Mucosa of gallbladder (tissue), 1 donor: ENCODE data around the gene PPP2R3C. TPM values are rescaled to one million over a fixed set of nuclear protein-coding genes. Genes with fewer than 3 reads are reported as not detected.
"Not testable (repeated sequence)": the region's sequence is repeated elsewhere in the genome, so short reads cannot be mapped to it uniquely, and the experiment has no call there.

Experiments
- DNase-seq: peaks from one replicate; pipeline ENCODE4 v3.0.0-alpha.2; 2020; ENCODE audit warnings: low spot score
- total RNA-seq: library from RNA; stranded (reverse); gene quantifications from one replicate; pipeline ENCODE4 v1.2.1, GENCODE V29; 2021
- donor health status: DM: no; HTN: no; CAD: no.

Gene PPP2R3C
- total RNA-seq, 1 donor from 2014 or later, result 27.3 TPM

- no peak for DNase-seq
These were observed 2.3 kb upstream of the PPP2R3C start for GRCh38 chr14:35124127-35124526.

- no peak for DNase-seq
These were observed 1.6 kb upstream of the PPP2R3C start for GRCh38 chr14:35123388-35123703.

GRCh38 chr14:35122696-35123387 lies 1.1 kb upstream of the PPP2R3C start:
- no peak for DNase-seq

GRCh38 chr14:35121026-35121886 lies 534 bp downstream of the PPP2R3C start:
- DNase-seq, result peak; percentile 13

GRCh38 chr14:35117112-35117511 lies 4.7 kb downstream of the PPP2R3C start:
- DNase-seq, result no peak

GRCh38 chr14:35116242-35116641 lies 5.5 kb downstream of the PPP2R3C start:
- no peak for DNase-seq

GRCh38 chr14:35114036-35114435 lies 7.8 kb downstream of the PPP2R3C start:
- no peak for DNase-seq

- DNase-seq, result no peak
These were observed 8.4 kb downstream of the PPP2R3C start for GRCh38 chr14:35113308-35113950.

GRCh38 chr14:35112641-35113040 lies 9.1 kb downstream of the PPP2R3C start:
- DNase-seq, result no peak

- no peak for DNase-seq
These were observed 13.9 kb downstream of the PPP2R3C start for GRCh38 chr14:35107866-35108265.

- DNase-seq, result not testable (repeated sequence)
These were observed 27.1 kb downstream of the PPP2R3C start for GRCh38 chr14:35094645-35095044.

- DNase-seq, result no peak
These were observed 33.3 kb downstream of the PPP2R3C start for GRCh38 chr14:35088514-35088913.

GRCh38 chr14:35085441-35085840 lies 36.3 kb downstream of the PPP2R3C start:
- DNase-seq, result no peak

- DNase-seq, result no peak
These were observed 38.1 kb downstream of the PPP2R3C start for GRCh38 chr14:35083530-35084150.

GRCh38 chr14:35079742-35080141 lies 42.0 kb downstream of the PPP2R3C start:
- DNase-seq, result no peak

GRCh38 chr14:35078082-35078481 lies 43.7 kb downstream of the PPP2R3C start:
- DNase-seq, result no peak

GRCh38 chr14:35073486-35073885 lies 48.3 kb downstream of the PPP2R3C start:
- no peak for DNase-seq

GRCh38 chr14:35072226-35072625 lies 49.6 kb downstream of the PPP2R3C start:
- no peak for DNase-seq

- DNase-seq, result no peak
These were observed 53.4 kb downstream of the PPP2R3C start for GRCh38 chr14:35068238-35069012.

GRCh38 chr14:35065731-35066130 lies 56.1 kb downstream of the PPP2R3C start:
- DNase-seq, result not testable (repeated sequence)

- not testable (repeated sequence) for DNase-seq
These were observed 60.5 kb downstream of the PPP2R3C start for GRCh38 chr14:35061113-35061791.
